NB4 (cell line): ENCODE measurements around the gene NFASC.

Source experiments
- MYC ChIP-seq: IDR thresholded peaks from 2 replicates; pipeline ENCODE4 v1.6.1; 2011; ENCODE audit warnings: low read depth, low read length
- POLR2A ChIP-seq: IDR thresholded peaks from 2 replicates; pipeline ENCODE4 v1.6.1; 2011; ENCODE audit warnings: mild to moderate bottlenecking; ENCODE audit not compliant: insufficient read length; ENCODE audit errors: extremely low read depth
- TF ChIP-seq, protein P1 (sequence below): IDR thresholded peaks from one replicate; pipeline ENCODE4 v1.5.1; 2012; ENCODE audit warnings: low read depth, low read length
- TF ChIP-seq, protein P2 (sequence below): IDR thresholded peaks from 2 replicates; pipeline ENCODE4 v1.6.1; 2011; ENCODE audit warnings: low read depth, low read length

DNA sequence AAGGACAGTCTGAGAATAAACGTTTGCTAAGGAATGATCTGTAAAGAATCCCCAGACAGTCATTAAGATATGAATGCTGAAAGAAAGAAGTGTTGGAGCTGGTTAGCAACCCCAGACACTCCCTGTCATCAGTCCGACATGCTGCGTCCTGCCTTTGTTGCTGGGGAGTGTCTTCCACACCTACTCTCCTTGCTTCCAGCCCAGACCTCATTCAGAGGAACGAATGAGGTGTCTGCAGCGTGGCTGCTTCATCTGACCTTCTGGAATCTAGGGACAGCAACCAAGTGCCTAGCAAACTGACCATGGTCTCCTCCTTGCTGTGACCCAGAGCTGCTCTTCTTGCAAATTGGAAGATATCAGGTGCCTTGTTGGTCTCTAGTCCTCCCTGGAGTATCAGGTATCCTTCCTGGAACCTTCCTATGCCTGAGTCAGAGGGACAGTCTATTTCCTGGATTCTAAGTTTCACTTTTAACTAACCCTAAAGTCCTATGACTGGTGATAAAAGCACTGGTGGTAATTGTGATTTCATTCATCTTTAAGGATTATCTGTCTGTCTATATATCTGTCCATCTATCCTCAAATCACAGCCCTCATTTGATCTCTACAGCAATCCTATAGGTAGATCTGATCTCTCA is 45.3 kb downstream of the NFASC start:
- no peak for TF ChIP-seq MYC
- TF ChIP-seq, protein P1, sequence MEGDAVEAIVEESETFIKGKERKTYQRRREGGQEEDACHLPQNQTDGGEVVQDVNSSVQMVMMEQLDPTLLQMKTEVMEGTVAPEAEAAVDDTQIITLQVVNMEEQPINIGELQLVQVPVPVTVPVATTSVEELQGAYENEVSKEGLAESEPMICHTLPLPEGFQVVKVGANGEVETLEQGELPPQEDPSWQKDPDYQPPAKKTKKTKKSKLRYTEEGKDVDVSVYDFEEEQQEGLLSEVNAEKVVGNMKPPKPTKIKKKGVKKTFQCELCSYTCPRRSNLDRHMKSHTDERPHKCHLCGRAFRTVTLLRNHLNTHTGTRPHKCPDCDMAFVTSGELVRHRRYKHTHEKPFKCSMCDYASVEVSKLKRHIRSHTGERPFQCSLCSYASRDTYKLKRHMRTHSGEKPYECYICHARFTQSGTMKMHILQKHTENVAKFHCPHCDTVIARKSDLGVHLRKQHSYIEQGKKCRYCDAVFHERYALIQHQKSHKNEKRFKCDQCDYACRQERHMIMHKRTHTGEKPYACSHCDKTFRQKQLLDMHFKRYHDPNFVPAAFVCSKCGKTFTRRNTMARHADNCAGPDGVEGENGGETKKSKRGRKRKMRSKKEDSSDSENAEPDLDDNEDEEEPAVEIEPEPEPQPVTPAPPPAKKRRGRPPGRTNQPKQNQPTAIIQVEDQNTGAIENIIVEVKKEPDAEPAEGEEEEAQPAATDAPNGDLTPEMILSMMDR = no peak
- no peak for TF ChIP-seq POLR2A
- TF ChIP-seq, protein P2, sequence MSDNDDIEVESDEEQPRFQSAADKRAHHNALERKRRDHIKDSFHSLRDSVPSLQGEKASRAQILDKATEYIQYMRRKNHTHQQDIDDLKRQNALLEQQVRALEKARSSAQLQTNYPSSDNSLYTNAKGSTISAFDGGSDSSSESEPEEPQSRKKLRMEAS = no peak
